Activated CD8-positive, alpha-beta memory T cell treated with anti-CD3 and anti-CD28 coated beads for 4 hours (primary cell): ENCODE data around the gene COL4A1.
"Not testable (repeated sequence)": the region's sequence is repeated elsewhere in the genome, so short reads cannot be mapped to it uniquely, and the experiment has no call there.

Experiments used
- DNase-seq, 2 donors: peaks; one replicate each; pipeline ENCODE4 v3.0.0-alpha.2; 2020; ENCODE audit warnings: low read depth in 2 of 2

The COL4A1 gene

GRCh38 chr13:110324026-110324749 is 17.2 kb upstream of the COL4A1 start:
- no peak for DNase-seq

- DNase-seq, result no peak
Observed at GRCh38 chr13:110323172-110323891, 16.4 kb upstream of the COL4A1 start.

DNA sequence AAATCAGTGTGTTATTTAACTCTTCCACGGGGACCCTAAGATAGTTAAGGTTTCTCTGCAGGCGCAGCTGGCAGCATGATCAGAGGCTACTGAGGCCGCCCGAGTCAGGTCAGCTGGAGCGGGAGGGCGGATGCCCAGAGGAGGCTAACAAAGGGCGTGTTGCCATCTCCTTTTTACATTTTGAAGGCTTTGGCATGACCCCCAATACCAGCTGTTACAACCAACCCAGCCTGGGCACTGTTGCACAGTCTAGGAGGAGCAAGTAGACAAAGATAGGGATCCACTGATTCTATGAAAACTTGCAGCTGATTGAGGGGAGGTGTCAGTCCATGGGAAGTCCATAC is 15.8 kb upstream of the COL4A1 start:
- no peak for DNase-seq

- DNase-seq, result no peak
Observed at GRCh38 chr13:110322126-110322827, 15.3 kb upstream of the COL4A1 start.

DNA sequence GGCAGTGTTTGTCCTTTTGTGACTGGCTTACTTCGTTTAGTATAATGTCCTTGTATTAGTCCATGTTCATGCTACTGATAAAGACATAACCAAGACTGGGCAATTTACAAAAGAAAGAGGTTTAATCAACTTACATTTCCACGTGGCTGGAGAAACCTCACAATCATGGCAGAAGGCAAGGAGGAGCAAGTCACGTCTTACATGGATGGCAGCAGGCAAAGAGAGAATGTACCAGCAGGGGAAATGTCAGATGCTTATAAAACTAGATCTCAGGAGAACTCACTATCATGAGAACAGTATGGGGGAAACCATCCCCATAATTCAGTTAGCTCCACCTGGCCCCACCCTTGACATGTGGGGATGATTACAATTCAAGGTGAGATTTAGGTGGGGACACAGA is 14.6 kb upstream of the COL4A1 start:
- DNase-seq, result not testable (repeated sequence)

GRCh38 chr13:110320645-110321044 is 13.7 kb upstream of the COL4A1 start:
- DNase-seq, result no peak

DNA sequence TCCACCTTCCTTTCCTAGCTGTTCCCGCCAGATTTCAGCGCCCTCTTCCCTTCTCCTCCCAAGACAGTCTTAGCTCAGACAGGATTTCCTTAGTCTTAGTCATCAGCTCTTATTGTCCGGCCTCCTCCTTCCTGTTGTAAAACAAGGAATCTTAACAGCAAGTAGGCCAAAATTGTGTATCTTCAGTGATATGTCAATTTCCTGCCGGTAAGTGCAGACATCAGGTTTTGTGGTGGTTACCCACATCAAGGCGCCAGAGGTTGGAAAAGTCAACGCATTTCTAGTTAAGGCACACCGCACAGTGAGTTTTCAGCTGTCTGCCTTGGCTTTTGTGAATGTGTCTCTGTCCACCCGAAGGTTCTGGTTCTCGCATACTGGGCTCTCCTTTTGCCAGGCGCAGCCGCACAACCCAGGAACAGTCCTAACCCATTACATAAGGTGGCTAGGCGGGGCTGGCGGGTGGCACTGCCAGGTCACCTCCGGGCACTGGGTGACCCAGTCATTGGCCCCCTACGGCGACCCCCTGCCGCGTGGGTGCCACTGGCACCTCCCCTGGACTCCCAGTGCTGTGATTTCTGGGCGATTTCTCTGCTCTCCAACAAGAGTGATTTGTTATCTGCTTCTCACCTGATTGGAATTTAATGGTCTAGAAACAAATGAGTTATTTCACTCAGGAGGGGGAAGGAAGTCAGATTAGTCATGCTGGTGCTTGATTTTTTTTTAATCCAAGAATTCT is 13.0 kb upstream of the COL4A1 start:
- no peak for DNase-seq

GRCh38 chr13:110319397-110319773 is 12.4 kb upstream of the COL4A1 start:
- no peak for DNase-seq

DNA sequence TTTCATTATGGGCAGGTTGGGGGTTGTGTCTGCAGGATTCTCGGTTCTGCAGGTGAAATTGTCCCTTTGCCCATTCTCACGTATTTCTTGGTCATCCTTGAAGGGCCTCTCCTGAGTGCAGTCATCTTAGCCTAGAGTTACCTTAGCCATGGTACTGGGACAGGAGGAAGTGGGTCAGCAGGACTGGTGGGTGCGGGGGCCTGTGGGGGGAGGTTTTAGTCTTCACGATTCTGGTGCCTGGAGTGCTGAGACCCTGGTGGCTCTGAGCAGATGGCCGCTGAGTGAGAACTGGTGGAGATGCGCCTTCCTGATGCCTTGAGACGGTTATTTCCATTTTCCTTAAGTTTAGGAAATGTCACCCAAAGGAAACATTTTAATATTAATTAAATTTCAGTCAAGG is 12.0 kb upstream of the COL4A1 start:
- DNase-seq, result no peak

- no peak for DNase-seq
Observed at GRCh38 chr13:110317496-110318195, 10.7 kb upstream of the COL4A1 start.

DNA sequence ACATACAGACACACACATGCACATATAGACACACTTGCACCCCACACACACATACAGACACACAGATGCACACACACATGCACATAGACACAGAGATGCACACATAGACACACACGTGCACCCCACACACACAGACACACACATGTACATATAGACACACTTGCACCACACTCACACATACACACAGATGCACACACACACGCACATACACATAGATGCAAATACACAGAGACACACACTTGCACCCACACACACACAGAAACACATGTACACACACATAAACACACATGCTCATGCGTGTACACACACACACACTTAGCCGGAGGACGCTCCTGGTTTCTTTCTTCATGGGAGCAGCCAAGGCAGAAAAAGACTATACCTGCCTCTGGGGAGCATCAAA is 10.1 kb upstream of the COL4A1 start:
- no peak for DNase-seq

DNA sequence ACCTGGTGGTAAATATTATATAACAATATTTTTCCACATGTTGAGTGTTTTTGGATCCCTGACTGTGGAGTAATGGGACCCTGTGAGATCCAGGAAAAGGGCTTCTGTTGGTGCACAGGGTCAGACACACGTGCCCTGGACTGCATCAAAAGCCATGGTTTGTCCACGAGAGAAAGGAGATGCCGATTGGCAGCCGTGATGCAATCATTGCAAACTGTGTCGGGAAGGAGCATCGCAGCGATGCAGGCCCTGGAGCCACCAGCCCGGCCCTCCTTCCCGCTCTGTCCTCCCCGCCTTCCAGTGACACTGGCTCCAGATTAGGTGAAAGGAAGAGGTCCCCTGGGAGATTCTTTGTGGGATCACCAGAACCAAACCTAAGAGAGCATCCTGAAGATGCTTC is 9.2 kb upstream of the COL4A1 start:
- no peak for DNase-seq

DNA sequence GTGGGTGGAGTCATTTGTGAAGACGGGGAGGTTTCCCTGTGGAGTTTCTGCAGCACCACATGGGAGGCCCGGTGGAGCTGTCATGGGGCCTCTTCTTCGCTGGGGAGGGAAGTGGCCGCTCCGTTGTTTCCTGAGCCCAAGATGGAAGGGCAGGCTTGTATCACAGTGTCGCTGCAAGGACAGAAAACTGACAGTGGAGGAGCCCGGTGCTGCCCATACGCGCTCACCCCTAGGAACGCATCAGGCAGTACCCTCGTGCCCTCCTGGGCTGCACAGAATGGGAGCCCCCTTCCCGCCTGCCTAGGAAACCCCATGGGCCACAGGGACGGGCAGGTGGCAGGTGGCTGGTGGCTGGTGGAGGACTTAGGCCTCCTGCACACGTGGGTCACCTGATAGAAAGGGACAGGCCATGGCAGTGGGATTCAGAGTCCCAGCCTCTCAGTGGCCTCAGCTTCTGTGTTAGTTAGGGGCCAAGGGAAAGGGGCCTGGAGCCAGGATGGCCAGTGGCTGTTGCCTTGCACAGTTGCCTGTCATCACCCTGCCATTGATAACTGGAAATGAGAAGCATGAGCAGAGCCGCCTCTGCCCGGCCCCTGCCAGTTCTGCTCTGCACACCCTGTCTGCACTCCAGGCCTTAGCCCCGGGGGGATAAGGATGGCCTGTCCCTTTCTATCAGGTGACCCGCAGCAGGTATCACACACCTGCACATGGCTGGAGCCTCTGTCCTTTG is 7.7 kb upstream of the COL4A1 start:
- no peak for DNase-seq

- DNase-seq, result not testable (repeated sequence)
Observed at GRCh38 chr13:110313733-110314132, 6.8 kb upstream of the COL4A1 start.

DNA sequence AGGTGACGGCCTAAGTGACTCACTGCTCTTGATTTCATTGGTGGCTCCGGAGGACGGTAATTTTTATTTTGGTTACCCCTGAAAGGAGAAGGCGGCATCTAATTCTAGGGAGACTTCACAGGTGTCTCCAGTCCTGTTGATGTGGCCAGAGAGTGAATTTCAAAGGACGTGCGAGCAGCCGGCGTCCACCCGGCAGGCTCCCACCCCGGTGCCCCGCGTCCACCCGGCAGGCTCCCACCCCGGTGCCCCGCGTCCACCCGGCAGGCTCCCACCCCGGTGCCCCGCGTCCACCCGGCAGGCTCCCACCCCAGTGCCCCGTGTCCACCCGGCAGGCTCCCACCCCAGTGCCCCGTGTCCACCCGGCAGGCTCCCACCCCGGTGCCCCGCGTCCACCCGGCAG is 6.3 kb upstream of the COL4A1 start:
- DNase-seq, result not testable (repeated sequence)

GRCh38 chr13:110312339-110313031 is 5.5 kb upstream of the COL4A1 start:
- no peak for DNase-seq

DNA sequence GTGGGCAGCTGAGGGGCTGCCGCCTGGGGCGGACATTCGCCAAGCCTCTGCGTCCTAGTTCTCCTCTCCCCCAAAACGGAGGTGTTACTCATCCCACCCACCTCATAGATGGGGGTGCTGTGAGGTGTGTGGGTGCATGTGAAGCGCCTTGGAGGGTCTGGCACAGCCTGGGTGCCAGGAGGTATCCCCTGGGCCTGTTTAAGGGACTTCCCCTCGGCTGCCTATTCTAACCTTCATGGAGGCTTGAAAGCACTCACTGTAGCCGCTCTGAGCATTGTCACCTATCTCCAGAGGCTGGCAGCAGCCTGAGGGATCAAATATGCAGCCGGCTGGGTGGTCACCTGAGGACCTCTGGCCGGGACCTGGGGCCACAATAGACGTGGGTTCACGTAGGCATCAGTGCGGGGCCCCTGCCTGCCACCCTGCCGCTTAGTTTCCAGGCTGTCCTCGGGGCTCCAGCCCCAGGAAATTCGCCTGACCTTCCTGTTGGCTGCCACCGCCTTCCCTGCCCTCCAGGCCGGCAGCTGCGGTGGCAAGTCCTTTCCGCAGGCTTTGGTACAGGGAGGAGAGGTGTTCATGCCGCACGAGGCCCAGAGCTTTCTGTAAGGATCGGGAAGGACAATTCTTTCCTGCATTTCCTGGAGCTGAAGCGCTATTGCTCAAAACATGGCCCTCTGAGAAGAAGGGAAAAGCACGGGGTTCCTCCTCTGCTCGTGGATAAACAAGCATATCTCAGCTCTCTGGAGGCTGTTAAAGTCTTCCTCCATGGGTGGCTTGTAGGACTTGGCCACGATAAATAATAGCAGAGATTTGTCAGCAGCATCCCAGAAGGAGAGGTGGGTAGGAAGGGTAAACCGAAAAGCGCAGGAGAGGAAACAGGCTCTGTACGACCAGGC is 4.7 kb upstream of the COL4A1 start:
- DNase-seq, result no peak

DNA sequence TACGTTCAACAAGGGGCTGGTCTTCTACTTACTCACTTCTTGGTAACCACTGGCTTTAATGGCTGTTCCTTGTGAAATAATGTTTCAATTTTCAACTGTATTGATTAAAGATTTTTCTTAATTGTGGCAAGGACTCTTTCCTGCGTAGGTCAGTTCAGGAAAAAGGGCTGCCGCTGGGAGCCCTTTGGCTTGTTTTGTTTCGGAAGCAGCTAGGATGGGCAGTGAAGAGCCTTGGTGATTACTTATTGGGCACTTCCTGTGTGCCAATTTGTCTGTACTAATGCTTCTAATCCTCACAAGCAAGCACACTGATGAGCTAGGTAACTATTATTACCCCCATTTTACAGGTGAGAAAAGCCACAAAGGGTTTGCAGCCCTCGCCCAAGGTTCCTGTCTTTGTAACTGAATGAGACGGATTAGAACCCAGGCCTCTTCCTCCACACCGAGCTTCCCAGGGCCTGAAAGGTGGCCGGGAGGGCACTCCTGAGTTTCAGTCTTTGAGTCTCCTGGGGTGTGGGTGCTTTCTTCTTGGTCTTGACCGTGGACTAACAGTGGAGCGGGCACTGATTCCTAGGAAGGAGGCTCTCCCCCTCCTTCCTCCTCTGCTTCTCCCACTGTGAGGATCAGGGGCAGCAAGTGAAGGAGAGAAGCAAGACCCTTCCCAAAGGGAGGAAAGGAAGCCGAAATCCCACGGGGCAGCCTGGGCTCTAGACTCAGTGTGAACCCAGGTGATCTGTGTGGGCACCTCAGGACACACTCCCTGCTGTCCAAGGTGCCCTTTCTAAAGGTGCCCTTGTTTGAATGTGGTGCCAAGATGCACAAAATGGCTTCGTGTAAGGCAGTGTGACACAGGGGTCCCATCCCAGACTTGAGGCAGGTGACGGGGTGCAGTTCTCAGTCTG is 3.8 kb upstream of the COL4A1 start:
- no peak for DNase-seq
